Stomach (tissue), 4 donors: ENCODE measurements around the gene ADAM15.

Experiments
- CTCF ChIP-seq, 7 experiments: fragments of 450-650 bp in 4 of 7; fragments of 200-600 bp in 3 of 7; sonication (generic) in 3 of 7; IDR thresholded peaks; one replicate each; pipeline ENCODE4 v1.5.1; 2016 to 2019; ENCODE audit warnings: antibody characterized with exemption in 7 of 7, control low read depth in 2 of 7, mild to moderate bottlenecking in 1 of 7
- POLR2AphosphoS5 ChIP-seq, 3 donors: sonication (generic); formaldehyde crosslinking; IDR thresholded peaks; one replicate each; pipeline ENCODE4 v1.6.1; 2016; ENCODE audit warnings: antibody characterized with exemption in 3 of 3

GRCh38 chr1:155077758-155078445 is 26.8 kb downstream of the ADAM15 start:
- no peak for TF ChIP-seq POLR2AphosphoS5 (IDR thresholded peaks at IDR 0.05)
- no peak for TF ChIP-seq CTCF (IDR thresholded peaks at IDR 0.05)
